HG02588 (cell line): ENCODE data around the gene VSTM2L.

Experiments
- ATAC-seq: cut with Tn5 transposase; IDR thresholded peaks from one replicate; pipeline ENCODE4 v1.9.1; 2021; ENCODE audit warnings: mild to moderate bottlenecking, moderate library complexity; ENCODE audit not compliant: unreplicated experiment

VSTM2L gene

DNA sequence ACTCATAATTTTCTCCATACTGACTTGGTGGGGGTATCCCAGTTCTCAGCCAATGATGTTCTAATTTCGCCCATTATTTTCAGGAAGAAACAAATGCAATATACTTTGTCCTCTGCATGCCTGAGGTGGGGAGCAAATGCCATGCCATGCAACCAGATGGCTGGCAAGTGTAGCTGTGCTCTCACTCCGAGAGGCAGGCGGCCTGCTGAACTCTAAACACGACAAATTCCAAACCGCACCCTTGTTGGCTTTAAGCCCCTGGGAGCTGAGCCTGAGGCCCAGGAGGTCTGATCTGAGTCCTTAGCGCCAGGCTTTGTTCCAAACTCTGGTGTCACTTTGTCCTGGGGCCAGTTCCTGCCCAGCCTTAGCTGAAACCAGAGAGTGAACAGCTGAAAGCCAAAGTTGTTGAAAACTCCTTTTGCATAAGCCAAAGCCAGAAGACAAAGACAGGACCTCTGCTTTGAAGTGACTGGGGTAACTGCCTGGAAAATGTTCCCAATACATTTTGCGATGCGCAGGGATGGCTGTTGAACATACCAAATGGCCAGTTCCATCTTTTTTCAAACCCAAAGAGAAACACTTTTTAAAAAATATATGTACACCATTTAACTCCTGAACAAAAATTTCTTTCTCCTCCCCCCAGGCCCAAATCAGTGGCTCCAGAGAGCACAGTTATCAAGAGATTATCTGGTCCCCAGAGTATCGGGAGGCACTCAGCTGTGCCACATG lies 84.1 kb downstream of the VSTM2L start:
- ATAC-seq, result no peak

DNA sequence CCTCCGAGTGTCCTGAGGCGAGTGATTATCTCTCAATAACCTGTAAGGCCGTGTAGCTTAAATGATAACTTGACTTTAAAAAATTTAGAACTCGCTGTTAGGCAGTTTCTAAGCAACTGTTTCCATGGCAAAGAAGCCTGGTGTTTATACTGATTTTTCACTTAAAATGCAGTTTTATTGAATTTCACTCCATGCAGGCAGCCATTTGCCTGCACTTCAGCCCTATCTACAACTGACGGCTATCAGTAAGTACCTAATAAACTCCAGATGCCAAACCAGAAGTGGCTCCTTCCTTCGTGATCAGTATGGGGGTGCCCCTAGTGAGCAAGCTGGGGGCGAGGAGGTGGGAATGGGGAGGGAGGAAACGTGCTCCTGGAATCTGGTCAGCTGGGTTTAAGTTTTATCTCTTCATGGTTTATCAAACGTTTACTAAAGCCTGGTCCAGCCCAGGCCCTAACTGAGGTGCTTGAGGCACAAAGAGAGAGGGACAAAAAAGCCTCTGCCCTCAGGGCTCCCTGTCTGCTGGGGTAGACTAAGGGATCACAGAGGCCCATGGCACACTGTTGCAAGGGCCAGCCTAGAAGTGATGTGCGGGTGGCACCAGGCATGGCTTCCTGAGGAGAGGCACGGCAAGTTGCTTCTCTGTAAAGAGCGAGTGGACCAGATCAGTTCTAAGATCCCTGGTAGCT lies 84.8 kb downstream of the VSTM2L start:
- no peak for ATAC-seq

DNA sequence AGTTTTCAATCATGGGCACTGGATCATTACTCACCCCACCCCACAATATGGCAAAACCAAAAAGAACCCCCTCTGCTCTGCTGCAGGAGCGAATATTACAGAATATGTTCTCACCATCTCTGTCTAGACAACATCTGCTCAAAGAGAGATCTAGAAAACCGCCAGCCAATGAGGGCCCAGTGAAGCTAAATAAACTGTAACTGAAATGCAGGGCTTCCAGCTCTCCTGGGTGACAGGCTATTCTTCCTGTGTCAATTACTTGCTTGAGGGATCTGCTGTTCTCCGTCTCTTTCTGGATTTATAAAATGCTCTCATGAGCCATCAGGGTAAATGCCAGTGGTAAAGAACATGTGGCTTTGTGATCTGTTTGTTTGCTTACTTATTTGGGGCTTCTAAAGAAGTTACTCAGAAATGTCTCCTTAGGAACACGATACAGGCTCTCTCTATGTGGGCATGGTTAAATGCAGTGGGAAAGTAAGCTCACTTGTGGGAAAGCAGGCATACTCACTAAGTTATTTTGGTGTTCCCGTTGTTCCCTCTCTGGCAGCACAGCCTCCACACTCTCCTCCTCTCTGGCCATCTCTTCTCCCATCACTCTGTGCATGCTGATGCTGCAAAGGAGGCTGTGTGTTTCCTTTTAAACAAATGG lies 85.5 kb downstream of the VSTM2L start:
- ATAC-seq, result no peak

DNA sequence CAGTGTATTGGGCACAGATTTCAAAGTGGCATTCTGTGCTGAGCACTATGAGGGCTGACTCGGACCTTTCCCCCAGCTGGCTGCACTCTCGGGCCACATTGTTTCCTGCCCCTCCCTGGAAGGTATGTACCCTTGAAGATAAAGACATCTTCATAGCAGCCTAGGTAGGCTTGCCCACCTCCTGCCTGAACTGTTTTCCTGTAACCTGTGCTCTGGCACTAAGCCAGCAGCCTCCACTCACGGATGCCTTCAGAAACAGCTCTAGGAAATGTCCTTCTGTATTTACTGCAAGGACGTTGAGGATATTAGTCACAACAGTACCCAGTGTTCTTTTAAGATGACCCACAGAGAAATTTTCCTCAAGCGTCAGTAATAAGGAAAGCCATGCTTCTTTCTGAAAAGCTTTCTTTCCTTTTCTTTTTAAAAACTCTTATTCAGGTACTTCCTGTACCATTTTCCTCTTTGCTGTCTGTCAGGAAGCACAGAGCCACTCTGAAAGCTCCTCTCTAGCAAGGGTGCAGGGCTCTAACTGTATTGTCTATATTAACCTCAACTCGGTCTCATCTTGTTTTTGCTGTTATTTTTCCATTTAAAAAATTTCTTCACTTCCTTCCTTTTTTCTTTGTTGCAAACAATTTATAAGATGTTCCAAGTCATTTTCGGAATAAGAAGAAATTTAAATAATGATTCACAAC lies 86.8 kb downstream of the VSTM2L start:
- no peak for ATAC-seq

DNA sequence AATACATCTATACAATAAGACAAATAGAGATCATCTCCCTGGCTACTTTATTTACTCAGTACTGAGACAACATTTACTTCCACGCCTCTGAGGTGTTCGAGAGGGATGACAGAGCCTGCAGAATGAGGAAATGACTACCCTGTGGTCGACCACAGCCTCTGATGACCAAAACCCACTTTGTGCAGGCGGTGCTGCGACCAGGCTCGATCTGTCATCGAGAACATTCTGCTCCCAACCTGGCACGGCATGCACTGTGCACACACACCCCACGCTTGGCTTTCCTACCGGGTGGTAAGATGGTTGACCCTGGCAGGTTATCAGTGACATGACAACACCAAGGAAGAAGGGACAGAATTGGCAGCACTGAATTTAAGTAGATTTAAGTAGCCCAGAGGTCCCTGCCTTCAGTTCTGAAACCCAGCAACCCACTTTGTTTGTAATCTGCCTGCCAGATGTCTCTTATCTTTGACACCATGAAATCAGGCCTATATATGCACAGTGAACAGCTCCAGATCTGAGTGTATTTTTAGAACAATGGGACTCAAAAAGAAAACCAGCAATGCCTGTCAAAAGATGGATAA lies 87.7 kb downstream of the VSTM2L start:
- ATAC-seq, result peak; percentile 85

- no peak for ATAC-seq
Measured at GRCh38 chr20:37991157-37991866, 88.4 kb downstream of the VSTM2L start.

GRCh38 chr20:37991908-37992307 lies 89.0 kb downstream of the VSTM2L start:
- no peak for ATAC-seq

- no peak for ATAC-seq
Measured at GRCh38 chr20:37992802-37993409, 90.0 kb downstream of the VSTM2L start.

GRCh38 chr20:37994512-37994911 lies 91.6 kb downstream of the VSTM2L start:
- ATAC-seq, result no peak
